HG02763 (cell line): ENCODE data around the gene TMIE.

Experiments used
- ATAC-seq: cut with Tn5 transposase; IDR thresholded peaks from one replicate; pipeline ENCODE4 v1.9.1; 2021; ENCODE audit warnings: mild to moderate bottlenecking, moderate library complexity; ENCODE audit not compliant: unreplicated experiment

The TMIE gene

GRCh38 chr3:46706771-46707582 is 5.8 kb downstream of the TMIE start:
- no peak for ATAC-seq

DNA sequence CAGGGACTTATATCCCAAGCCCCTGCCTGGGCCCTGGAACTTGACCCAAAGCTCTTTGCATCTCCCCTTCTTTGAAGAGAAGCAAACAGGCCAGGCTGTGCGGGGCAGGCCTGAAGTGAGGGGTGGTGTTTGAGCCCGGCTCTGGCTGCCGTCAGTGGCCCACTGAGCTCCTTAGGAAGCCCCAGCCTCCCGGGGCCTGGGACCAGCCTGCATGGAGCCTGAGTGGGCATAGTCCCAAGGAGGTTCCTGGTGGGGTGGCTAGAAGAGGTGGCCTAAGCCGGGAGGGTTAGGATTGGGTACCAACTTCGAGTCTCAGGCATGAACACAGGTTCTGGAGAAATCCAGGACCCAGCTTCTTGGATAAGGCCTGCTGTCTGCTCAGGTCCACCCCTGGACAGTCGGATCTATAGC is 6.4 kb downstream of the TMIE start:
- no peak for ATAC-seq

GRCh38 chr3:46708401-46709156 is 7.4 kb downstream of the TMIE start:
- ATAC-seq = no peak

DNA sequence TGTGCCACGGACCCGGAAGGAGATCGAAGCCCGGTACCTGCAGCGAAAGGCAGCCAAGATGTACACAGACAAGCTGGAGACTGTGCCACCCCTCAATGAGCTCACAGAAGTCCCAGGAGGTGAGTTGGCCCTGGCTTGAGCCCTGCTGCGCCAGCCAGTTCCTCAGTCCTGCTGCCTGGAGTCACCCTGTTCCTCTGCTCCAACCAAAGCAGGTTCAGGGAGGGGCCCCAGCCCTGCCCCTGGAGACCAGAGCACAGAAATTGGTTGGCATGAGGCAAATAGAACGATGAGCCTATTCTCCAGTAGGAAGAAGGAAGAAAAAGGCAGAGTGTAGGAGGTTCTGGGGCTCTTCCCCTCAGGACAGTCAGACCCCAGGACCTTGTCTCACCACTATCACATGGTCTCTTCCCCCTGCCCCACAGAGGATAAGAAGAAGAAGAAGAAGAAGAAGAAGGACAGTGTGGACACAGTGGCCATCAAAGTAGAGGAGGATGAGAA is 8.0 kb downstream of the TMIE start:
- ATAC-seq = no peak

DNA sequence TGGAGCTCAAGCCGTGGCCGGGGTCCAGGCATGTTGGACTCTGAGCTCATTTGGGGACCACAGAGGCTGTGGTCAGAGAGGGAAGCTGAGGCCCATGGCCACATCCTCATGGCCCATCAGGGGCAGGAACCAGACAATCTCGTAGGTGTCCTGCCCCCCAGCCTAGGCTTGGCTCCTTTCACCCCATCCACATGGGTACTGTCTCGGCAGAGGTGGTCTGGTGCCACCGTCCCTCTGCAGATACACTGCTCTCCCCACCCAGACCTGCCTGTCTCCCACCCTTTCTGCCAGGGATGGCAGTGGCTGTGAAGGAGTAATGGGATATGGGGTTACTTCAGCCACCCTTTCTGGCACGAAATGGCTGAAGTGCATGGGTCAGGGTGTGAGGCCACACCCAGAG is 8.5 kb downstream of the TMIE start:
- ATAC-seq = no peak

DNA sequence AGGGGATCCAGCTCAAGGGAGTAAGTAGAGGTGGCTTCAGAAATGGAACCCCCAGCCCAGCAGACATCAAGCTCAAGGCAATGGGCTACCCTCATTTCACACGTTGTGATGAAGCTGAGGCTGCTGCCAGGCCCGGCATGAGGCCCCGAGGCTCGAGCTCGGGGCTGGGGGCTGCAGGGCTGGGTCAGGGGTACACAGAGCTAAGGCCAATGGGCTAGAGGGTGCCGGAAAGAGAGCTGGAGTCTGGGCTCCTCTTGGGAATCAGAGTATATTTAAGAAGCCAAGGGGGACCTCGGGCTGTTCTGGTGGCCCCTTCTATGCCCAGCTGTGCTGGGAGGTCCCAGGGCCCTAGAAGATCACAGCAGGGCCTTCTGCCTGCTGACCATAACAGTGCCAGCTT is 9.0 kb downstream of the TMIE start:
- no peak for ATAC-seq

GRCh38 chr3:46710671-46711295 is 9.6 kb downstream of the TMIE start:
- no peak for ATAC-seq

DNA sequence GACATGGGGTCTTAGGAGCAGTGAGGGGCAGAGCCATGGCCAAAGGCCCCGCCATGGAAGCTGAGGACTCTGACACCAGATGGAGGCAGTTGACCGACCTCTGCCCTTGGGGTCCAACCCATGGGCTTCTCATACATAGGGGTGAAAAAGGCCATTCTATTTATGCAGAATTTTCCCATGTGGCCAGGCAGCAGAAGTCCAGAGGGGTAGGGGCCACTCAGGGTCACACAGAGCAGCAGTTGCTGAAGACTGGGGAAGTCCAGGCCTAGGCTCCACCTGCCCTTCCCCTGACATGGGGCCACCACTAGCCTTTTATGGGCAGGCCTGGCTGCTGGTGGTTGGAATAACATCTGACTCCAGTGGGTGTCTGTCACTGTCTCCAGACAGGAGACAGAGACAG is 10.1 kb downstream of the TMIE start:
- no peak for ATAC-seq

DNA sequence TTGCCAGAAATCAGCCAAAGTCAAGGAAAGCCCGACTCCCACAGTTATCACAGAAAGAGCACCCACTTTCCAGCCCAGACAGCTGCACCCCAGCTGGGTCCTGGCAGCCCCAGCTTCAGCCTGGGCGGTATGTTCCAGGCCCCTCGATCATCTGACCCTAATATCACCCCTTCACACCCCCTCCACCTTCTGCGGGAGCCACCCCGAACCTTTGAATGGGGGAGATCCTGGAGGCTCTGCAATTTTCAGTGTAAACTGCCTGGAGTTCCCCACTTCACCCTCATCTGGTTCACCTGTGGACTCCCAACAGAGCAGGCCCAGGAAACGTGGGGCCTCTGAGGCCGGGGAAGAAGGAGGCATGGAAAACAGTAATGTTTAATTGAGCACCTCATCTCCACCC is 10.6 kb downstream of the TMIE start:
- ATAC-seq = no peak

GRCh38 chr3:46712191-46713049 is 11.2 kb downstream of the TMIE start:
- no peak for ATAC-seq

DNA sequence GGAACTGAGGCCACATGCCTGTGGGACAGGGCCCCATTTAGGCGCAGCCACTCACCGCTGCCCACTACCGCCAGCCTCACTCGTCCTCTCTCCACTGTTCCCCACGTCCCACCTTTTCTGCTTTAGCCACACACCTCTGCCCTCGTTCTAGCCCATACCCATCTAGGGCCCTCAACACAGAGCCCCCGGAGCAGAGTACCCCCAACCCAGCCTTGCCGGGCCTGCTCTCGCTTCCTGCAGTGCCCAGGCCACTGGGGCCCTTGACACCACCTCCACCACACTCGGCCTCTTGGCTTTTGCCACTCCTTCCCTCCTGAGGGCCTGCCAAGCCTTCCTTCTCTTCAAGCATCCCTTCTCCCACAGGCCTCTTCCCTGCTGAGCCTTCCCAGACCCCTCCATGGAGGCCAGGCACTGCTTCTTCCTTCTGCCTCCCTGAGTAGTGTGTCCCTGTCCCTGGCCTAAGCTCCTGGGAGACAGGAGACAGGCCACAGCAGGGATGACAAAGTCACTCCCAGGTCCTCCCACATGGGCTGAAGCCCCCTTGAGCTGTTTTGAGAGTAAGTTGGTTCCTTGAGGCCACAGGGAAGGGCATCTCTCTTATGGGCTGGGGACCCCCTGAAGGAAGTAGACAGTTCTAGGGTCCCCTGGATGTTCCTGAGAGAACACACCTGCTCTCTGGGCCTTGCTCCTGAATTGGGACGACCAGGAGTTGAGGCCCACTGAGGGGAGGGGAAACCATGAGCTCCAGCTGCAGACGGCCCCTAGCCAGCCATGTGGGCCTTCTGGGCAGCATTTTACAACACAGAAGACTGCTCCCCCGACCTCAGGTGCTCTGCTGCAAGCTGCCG is 12.1 kb downstream of the TMIE start:
- no peak for ATAC-seq

DNA sequence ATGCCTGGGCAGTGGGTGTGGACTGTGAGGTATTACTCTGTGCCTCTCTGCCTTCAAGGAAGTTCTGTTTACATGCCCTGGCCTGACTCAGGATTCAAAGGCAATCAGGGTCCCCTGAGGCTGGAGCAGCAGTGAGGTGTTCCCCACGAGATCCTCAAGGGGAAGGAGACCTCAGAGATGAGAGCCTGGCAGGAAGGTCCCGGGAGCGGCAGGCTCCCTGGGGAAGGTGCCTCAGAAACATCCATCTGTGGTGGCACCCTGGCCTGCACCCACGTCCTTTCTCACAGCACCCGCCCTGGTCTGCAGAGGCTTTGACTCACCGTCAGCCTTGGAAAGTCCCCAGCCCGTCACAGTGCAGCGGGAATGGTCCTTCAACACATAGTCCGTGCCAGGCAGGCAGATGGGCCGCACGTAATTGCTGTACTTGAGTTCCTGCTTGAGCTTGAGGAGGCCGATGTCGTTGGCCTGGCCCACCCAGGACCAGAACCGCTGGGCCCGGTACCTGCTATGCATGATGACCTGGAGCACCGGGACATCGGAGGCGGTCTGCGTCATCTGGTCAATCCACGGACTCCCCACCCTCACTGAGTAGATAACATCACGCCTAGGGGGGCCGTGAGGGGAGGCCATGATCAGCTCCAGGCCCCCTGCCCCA is 12.8 kb downstream of the TMIE start:
- ATAC-seq = peak; percentile 49

- no peak for ATAC-seq
Observed at GRCh38 chr3:46714728-46715506, 13.7 kb downstream of the TMIE start.

DNA sequence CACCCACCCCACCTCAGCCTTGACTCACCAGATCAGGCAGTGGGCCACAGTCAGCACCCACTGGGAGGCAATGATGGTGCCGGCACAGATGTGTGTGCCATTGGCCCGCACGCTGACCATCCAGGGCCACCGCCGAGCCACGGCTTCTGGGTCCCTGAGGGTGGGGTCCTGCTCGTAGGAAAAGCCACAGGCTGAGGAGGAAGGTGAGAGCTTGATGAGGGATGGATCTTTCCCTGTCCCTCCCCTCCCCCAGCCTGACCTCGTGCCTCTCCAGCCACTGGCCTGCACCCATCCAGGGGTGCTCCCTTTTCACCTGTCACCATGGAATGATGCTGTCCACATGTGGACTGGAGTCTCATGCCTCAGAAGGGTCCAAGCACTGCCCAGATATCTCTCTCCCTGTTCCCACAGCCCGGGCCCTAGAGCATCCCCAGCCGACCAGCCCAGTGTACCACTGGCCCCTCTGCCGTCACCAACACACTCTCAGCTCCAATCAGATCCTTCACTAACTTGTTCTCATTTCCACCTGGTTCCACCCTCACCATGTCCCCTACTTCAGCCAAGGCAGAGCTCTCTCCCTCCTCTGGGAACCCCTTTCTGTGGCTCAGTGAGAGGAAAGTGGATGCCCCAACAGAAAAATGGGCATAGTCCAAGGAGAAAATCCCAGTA is 14.4 kb downstream of the TMIE start:
- ATAC-seq = no peak

- no peak for ATAC-seq
Observed at GRCh38 chr3:46716461-46717441, 15.6 kb downstream of the TMIE start.

DNA sequence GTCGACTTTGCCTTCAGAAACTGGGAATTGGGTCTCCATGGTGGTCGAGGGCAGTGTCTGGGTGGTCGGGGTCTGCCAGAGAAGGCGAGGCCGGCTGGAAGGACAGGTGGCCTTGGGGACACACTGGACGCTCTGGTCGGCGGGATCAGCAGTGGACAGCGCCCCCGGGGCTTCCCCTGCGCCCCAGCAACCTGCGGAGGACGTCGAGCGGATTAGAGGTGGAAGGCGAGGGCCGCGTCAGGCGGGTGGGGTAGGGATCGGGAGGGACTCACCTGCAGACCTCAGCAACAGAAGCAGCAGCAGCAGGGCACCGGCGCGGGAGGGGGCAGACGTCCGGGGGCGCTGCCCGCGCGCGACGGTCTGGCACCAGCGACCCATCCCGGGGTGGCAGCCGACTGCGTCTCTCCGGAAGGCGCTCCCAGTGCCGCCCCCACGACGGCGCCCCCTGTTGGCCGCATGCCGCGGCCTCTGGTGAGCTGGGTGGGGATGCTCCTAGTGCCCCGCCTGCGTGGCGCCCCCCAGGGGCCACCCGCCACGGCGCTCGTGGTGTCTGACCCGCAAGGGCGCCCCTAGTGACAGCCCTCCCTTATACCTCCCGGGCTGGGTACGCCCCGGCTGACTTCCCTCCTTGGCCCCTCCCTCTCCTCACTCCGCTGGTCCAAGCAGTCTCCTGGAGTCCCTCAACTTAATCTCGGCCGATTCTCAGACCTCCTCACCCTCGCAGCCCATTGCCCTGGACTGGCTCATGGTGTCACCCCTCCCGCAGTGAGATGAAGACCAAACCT is 16.4 kb downstream of the TMIE start, which contains the start of gene PRSS50:
TSS of gene PRSS50 (minus strand) at position 423 of the 785 bp plus-strand sequence. CDS start at position 378, 45 bp downstream.
- ATAC-seq = no peak
